ENCODE measurements around the gene TLCD3A.
"Not testable (repeated sequence)": the region's sequence is repeated elsewhere in the genome, so short reads cannot be mapped to it uniquely, and the experiment has no call there.

The TLCD3A gene

GRCh38 chr17:749359-749758 lies 17.0 kb downstream of the TLCD3A start:
- not testable (repeated sequence) for DNase-seq (ENCODE audit: low spot score)

- DNase-seq (ENCODE audit: low spot score), result no peak
Measured at GRCh38 chr17:750431-751037, 18.1 kb downstream of the TLCD3A start.

GRCh38 chr17:751269-752001 lies 19.0 kb downstream of the TLCD3A start:
- DNase-seq (ENCODE audit: low spot score), result no peak

GRCh38 chr17:752002-752619 lies 19.7 kb downstream of the TLCD3A start, which contains the start of gene GEMIN4:
Gene GEMIN4 (minus strand): TSS chr17:752264. CDS start chr17:752142, 122 bp downstream.
- DNase-seq (ENCODE audit: low spot score), result peak; percentile 84

GRCh38 chr17:752620-753219 lies 20.3 kb downstream of the TLCD3A start:
- peak; percentile 50 for DNase-seq (ENCODE audit: low spot score)

- no peak for DNase-seq (ENCODE audit: low spot score)
Measured at GRCh38 chr17:753418-753817, 21.0 kb downstream of the TLCD3A start.

GRCh38 chr17:755319-755961 lies 23.0 kb downstream of the TLCD3A start:
- not testable (repeated sequence) for DNase-seq (ENCODE audit: low spot score)

GRCh38 chr17:756010-756567 lies 23.7 kb downstream of the TLCD3A start:
- DNase-seq (ENCODE audit: low spot score), result not testable (repeated sequence)

GRCh38 chr17:759964-760363 lies 27.6 kb downstream of the TLCD3A start:
- no peak for DNase-seq (ENCODE audit: low spot score)

GRCh38 chr17:760371-760770 lies 28.0 kb downstream of the TLCD3A start:
- DNase-seq (ENCODE audit: low spot score), result no peak

- no peak for DNase-seq (ENCODE audit: low spot score)
Measured at GRCh38 chr17:767076-767475, 34.7 kb downstream of the TLCD3A start.

- no peak for DNase-seq (ENCODE audit: low spot score)
Measured at GRCh38 chr17:773016-773415, 40.6 kb downstream of the TLCD3A start.

GRCh38 chr17:773467-774312 lies 41.3 kb downstream of the TLCD3A start:
- DNase-seq (ENCODE audit: low spot score), result no peak

- DNase-seq (ENCODE audit: low spot score), result no peak
Measured at GRCh38 chr17:774313-774584, 41.9 kb downstream of the TLCD3A start.

- no peak for DNase-seq (ENCODE audit: low spot score)
Measured at GRCh38 chr17:778096-778495, 45.7 kb downstream of the TLCD3A start.

GRCh38 chr17:781805-782731 lies 49.7 kb downstream of the TLCD3A start, which contains the start of the genes GLOD4 and MRM3:
Gene GLOD4 (minus strand): TSS chr17:782280. CDS start chr17:782255, 25 bp downstream.
Gene MRM3 (plus strand): TSS chr17:782353. CDS start chr17:782379, 26 bp downstream.
- DNase-seq (ENCODE audit: low spot score), result peak; percentile 85

GRCh38 chr17:784143-784542 lies 51.7 kb downstream of the TLCD3A start:
- no peak for DNase-seq (ENCODE audit: low spot score)

- not testable (repeated sequence) for DNase-seq (ENCODE audit: low spot score)
Measured at GRCh38 chr17:785901-786300, 53.5 kb downstream of the TLCD3A start.

- no peak for DNase-seq (ENCODE audit: low spot score)
Measured at GRCh38 chr17:787641-788221, 55.3 kb downstream of the TLCD3A start.

Measured in cerebellar cortex (tissue), 1 donor.